B cell (primary cell): ENCODE results near the gene OTX2. TPM values are rescaled to one million over a fixed set of nuclear protein-coding genes. Genes with fewer than 3 reads are reported as not detected.

ENCODE experiments used
- ATAC-seq: fragments of 200-7000 bp; cut with Tn5 transposase; one replicate; pipeline ENCODE4 v1.10.0; 2021; ENCODE audit warnings: low read depth, mild to moderate bottlenecking, moderate number of reproducible peaks, moderate library complexity
- CTCF ChIA-PET: fragments of 350-600 bp; sonication (Branson Sonifier 250); formaldehyde crosslinking; loops from one replicate; lab custom pipeline; 2021; ENCODE audit warnings: antibody characterized with exemption, inconsistent platforms; lab: Charles Lee
- POLR2A ChIA-PET: fragments of 350-600 bp; sonication (Branson Sonifier 250); formaldehyde crosslinking; loops from one replicate; lab custom pipeline; 2021; ENCODE audit warnings: antibody characterized with exemption; lab: Charles Lee
- DNase-seq: peaks from one replicate; pipeline ENCODE4 v3.0.0; 2013
- H2AFZ ChIP-seq: 2 replicates; pipeline ENCODE4 v1.6.1; 2012; ENCODE audit warnings: mild to moderate bottlenecking, low read depth, low read length; ENCODE audit not compliant: insufficient read depth, poor library complexity, severe bottlenecking
- H3K27ac ChIP-seq, 2 donors: 1 replicate in 1 of 2; 2 replicates in 1 of 2; pipeline ENCODE4 v1.5.1; 2012 to 2013; ENCODE audit warnings: low read length in 2 of 2, mild to moderate bottlenecking in 2 of 2, moderate library complexity in 1 of 2
- H3K27me3 ChIP-seq, 4 experiments: fragments of 200-600 bp in 1 of 4; sonication (generic) in 1 of 4; replicated peaks in 1 of 4; 1 replicate in 2 of 4; 2 replicates in 2 of 4; pipeline versions ENCODE4 v1.6.1 to v1.7.0; 2013 to 2016; ENCODE audit warnings: low read length in 3 of 4, mild to moderate bottlenecking in 2 of 4, mixed read lengths in 1 of 4, moderate library complexity in 1 of 4; ENCODE audit not compliant: insufficient read depth in 4 of 4, control insufficient read depth in 3 of 4; ENCODE audit errors: control extremely low read depth in 1 of 4
- H3K36me3 ChIP-seq, 2 experiments: replicated peaks in 1 of 2; 1 replicate in 1 of 2; 2 replicates in 1 of 2; pipeline versions ENCODE4 v1.6.1 to v1.7.1; 2013; ENCODE audit warnings: low read length in 1 of 2; ENCODE audit not compliant: insufficient read depth in 2 of 2, control insufficient read depth in 1 of 2; ENCODE audit errors: control extremely low read depth in 1 of 2, extremely low read depth in 1 of 2
- H3K4me1 ChIP-seq, 2 donors: fragments of 200-600 bp in 1 of 2; sonication (generic) in 1 of 2; 1 replicate in 1 of 2; 2 replicates in 1 of 2; pipeline versions ENCODE4 v1.5.1 to v1.6.1; 2013 to 2017; ENCODE audit warnings: low read length in 2 of 2; ENCODE audit not compliant: control insufficient read depth in 2 of 2, insufficient read depth in 2 of 2
- H3K4me2 ChIP-seq: replicated peaks from 2 replicates; pipeline ENCODE3; 2012; ENCODE audit warnings: mild to moderate bottlenecking, low read depth, low read length; ENCODE audit not compliant: poor library complexity, severe bottlenecking
- H3K4me3 ChIP-seq, 5 experiments: fragments of 200-600 bp in 1 of 5; sonication (generic) in 1 of 5; 1 replicate in 3 of 5; 2 replicates in 2 of 5; pipeline versions ENCODE4 v1.5.1 to v1.7.0; 2011 to 2016; ENCODE audit warnings: low read length in 4 of 5, mild to moderate bottlenecking in 4 of 5, low read depth in 2 of 5, control low read depth in 1 of 5, moderate library complexity in 1 of 5; ENCODE audit not compliant: insufficient read depth in 1 of 5; ENCODE audit errors: control extremely low read depth in 1 of 5, extremely low read depth in 1 of 5
- H3K79me2 ChIP-seq: fragments of 200-600 bp; sonication (generic); one replicate; pipeline ENCODE4 v1.6.0; 2016; ENCODE audit warnings: low read length; ENCODE audit not compliant: control insufficient read depth, insufficient read depth
- H3K9ac ChIP-seq: fragments of 200-600 bp; sonication (generic); 2 replicates; pipeline ENCODE4 v1.6.1; 2017; ENCODE audit warnings: mild to moderate bottlenecking, low read length, moderate library complexity
- H3K9me3 ChIP-seq, 3 donors: one replicate each; pipeline versions ENCODE4 v1.6.1 to v1.7.1; 2013; ENCODE audit warnings: low read length in 2 of 3; ENCODE audit not compliant: control insufficient read depth in 2 of 3, insufficient read depth in 1 of 3; ENCODE audit errors: control extremely low read depth in 1 of 3
- H4K20me1 ChIP-seq: 2 replicates; pipeline ENCODE4 v1.6.0; 2012; ENCODE audit warnings: mild to moderate bottlenecking, low read length; ENCODE audit not compliant: insufficient read depth, control insufficient read depth, poor library complexity, severe bottlenecking
- H3K27ac Mint-ChIP-seq: one replicate; pipeline ENCODE4 v1.8.0; 2021; ENCODE audit warnings: mixed read lengths
- H3K27me3 Mint-ChIP-seq: one replicate; pipeline ENCODE4 v1.8.0; 2021; ENCODE audit warnings: mixed read lengths
- H3K4me1 Mint-ChIP-seq: one replicate; pipeline ENCODE4 v1.8.0; 2021; ENCODE audit warnings: mixed read lengths
- H3K4me3 Mint-ChIP-seq: one replicate; pipeline ENCODE4 v1.8.0; 2021; ENCODE audit warnings: mixed read lengths
- H3K9me3 Mint-ChIP-seq: one replicate; pipeline ENCODE4 v1.8.0; 2022; ENCODE audit warnings: mixed read lengths; ENCODE audit not compliant: insufficient read depth
- EZH2 ChIP-seq: IDR thresholded peaks from 2 replicates; pipeline ENCODE4 v1.6.1; 2012; ENCODE audit warnings: borderline replicate concordance, low read depth, mild to moderate bottlenecking, moderate library complexity, low read length; ENCODE audit not compliant: insufficient read depth, poor library complexity, severe bottlenecking
- WGBS: methylation state at CpG from one replicate; pipeline ENCODE4 v1.1.5; 2013; ENCODE audit warnings: missing lambda C conversion rate; ENCODE audit not compliant: insufficient coverage; 5-methylcytosine and 5-hydroxymethylcytosine counted together
- intact Hi-C: fragments of 100-400 bp; cut with micrococcal nuclease; formaldehyde crosslinking; loops from one replicate; pipeline ENCODE4 v1.10.0; 2022
- polyA plus RNA-seq: library from polyadenylated mRNA; depleted of rRNA; stranded (reverse); fragments of >200 nt; gene quantifications from 2 replicates; pipeline ENCODE4 v1.2.3, GENCODE V29; 2012
- total RNA-seq, 2 donors: library from RNA; stranded (reverse); fragments of 120-200 nt in 1 of 2; gene quantifications; 1 replicate in 1 of 2; 2 replicates in 1 of 2; pipeline versions ENCODE4 v1.2.3 to v1.2.4, GENCODE V29; 2013 to 2022
- TF ChIP-seq, protein P1 (sequence below): fragments of 200-600 bp; IDR thresholded peaks from one replicate; pipeline ENCODE4 v1.8.0; 2022; ENCODE audit warnings: antibody characterized with exemption, mild to moderate bottlenecking

The OTX2 gene
- total and polyA plus RNA-seq, 2 donors (not counting 1 experiment from before 2014, with no cell fraction given), result not detected

DNA sequence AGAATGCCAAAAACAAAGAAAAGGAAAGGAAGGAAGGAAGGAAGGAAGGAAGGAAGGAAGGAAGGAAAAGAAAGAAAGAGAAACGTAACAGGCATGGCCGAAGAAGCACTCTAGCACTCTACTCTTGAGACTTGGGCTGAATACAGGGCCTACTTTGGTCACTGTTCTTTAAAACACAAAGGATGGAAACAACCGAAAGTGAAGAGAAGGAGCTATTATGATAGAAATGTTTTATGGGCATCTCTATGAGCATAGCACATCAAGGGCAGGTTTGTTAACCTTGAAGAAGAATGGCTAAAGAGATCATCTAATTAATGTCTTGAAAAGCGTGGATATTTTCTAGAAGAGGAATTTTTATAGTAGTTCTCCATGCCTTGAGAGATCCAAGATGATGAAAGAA is 15.9 kb upstream of the OTX2 start:
- ChIA-PET POLR2A (no interaction called here), CTCF (no interaction called here)
- Mint-ChIP-seq H3K9me3 (no peaks in the 10 kb centered on the region), H3K4me1 (no peaks in the 10 kb centered on the region), H3K27ac (no peak overlapping the region), H3K27me3 (peaks cover 5% of the 10 kb centered on the region), H3K4me3 (no peak overlapping the region)
- H3K9ac ChIP-seq, result no peak overlapping the region
- 92% methylated on average over 2 of the region's 4 CpGs for WGBS
- peaks cover 0 to 7% (median 0%) of the 10 kb centered on the region in 4 experiments for H3K27me3 ChIP-seq
- no peak overlapping the region for H3K4me2 ChIP-seq
- intact Hi-C loops, result no loop called here
- no peak overlapping the region for H2AFZ ChIP-seq
- no peaks in the 10 kb centered on the region for H4K20me1 ChIP-seq
- no peak for TF ChIP-seq EZH2
- TF ChIP-seq, protein P1, sequence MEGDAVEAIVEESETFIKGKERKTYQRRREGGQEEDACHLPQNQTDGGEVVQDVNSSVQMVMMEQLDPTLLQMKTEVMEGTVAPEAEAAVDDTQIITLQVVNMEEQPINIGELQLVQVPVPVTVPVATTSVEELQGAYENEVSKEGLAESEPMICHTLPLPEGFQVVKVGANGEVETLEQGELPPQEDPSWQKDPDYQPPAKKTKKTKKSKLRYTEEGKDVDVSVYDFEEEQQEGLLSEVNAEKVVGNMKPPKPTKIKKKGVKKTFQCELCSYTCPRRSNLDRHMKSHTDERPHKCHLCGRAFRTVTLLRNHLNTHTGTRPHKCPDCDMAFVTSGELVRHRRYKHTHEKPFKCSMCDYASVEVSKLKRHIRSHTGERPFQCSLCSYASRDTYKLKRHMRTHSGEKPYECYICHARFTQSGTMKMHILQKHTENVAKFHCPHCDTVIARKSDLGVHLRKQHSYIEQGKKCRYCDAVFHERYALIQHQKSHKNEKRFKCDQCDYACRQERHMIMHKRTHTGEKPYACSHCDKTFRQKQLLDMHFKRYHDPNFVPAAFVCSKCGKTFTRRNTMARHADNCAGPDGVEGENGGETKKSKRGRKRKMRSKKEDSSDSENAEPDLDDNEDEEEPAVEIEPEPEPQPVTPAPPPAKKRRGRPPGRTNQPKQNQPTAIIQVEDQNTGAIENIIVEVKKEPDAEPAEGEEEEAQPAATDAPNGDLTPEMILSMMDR, result no peak
- no peaks in the 10 kb centered on the region for H3K36me3 ChIP-seq
- H3K79me2 ChIP-seq, result no peaks in the 10 kb centered on the region
- no peak overlapping the region for H3K4me3 ChIP-seq
- no peak overlapping the region for H3K27ac ChIP-seq
- ATAC-seq (no peak), DNase-seq (no peak)
- peaks cover 0 to 2% (median 0%) of the 10 kb centered on the region in 3 donors for H3K9me3 ChIP-seq
- H3K4me1 ChIP-seq, result no peaks in the 10 kb centered on the region

DNA sequence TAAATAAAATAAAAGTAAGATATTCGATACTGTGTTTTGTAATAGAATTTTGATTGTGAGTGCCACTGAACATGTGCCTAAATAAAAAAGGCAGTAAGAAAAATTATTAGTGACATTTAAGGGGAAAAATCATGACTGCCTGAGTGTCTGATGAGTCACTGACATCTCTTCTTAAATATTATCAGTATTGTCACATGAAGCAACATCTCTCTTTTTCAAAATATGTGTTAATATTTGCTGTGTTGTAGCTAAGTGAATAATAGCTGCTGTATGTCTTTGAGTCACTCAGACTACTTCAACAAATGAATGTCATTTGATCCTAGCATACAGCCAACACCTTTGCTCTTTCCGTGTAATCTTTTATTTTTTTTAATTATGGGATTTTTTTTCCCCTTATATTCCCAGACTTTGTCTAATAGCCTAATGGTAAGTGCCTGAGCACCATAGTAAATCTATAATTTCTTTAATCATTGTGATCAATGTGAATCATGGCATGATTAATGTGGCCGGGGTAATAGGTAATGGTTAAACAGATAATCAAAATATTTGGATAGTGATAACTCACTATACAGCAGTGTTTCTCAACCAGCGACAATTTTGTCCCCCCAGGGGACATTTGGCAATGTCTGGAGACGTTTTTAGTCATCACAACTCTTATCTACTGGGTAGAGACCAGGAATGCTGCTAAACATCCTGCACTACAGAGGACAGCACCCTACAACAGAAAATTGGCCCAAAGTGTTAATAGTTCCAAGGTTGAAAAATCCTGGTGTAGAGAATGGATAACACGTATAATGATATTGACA is 11.7 kb upstream of the OTX2 start:
- H3K36me3 ChIP-seq, result no peaks in the 10 kb centered on the region
- no peak overlapping the region for H3K4me2 ChIP-seq
- no peak overlapping the region for H3K27ac ChIP-seq
- no peak overlapping the region for H3K4me3 ChIP-seq
- H3K4me3 Mint-ChIP-seq, result no peak overlapping the region
- POLR2A ChIA-PET, result no interaction called here
- CTCF ChIA-PET, result no interaction called here
- TF ChIP-seq, protein P1, result no peak
- TF ChIP-seq EZH2, result no peak
- H4K20me1 ChIP-seq, result no peaks in the 10 kb centered on the region
- H3K9me3 Mint-ChIP-seq, result no peaks in the 10 kb centered on the region
- H3K4me1 Mint-ChIP-seq, result no peaks in the 10 kb centered on the region
- intact Hi-C loops, result no loop called here
- peaks cover 0 to 20% (median 14%) of the 10 kb centered on the region in 4 experiments for H3K27me3 ChIP-seq
- H3K9me3 ChIP-seq, result peaks cover 0 to 11% (median 2%) of the 10 kb centered on the region in 3 donors
- no peaks in the 10 kb centered on the region for H3K4me1 ChIP-seq
- ATAC-seq (no peak), DNase-seq (no peak)
- no peaks in the 10 kb centered on the region for H3K79me2 ChIP-seq
- peaks cover 35% of the 10 kb centered on the region for H3K27me3 Mint-ChIP-seq
- H3K9ac ChIP-seq, result no peak overlapping the region
- H2AFZ ChIP-seq, result no peak overlapping the region
- no peak overlapping the region for H3K27ac Mint-ChIP-seq
- no CpG with 5 or more reads among the region's 6 CpGs for WGBS
